HG03097 (cell line): Measurements from ENCODE around the gene SLC51A.
"Not testable (repeated sequence)": the region's sequence is repeated elsewhere in the genome, so short reads cannot be mapped to it uniquely, and the experiment has no call there.

ENCODE experiments used
- ATAC-seq: cut with Tn5 transposase; IDR thresholded peaks from one replicate; pipeline ENCODE4 v1.9.1; 2021; ENCODE audit not compliant: unreplicated experiment, low FRiP score

Gene SLC51A

DNA sequence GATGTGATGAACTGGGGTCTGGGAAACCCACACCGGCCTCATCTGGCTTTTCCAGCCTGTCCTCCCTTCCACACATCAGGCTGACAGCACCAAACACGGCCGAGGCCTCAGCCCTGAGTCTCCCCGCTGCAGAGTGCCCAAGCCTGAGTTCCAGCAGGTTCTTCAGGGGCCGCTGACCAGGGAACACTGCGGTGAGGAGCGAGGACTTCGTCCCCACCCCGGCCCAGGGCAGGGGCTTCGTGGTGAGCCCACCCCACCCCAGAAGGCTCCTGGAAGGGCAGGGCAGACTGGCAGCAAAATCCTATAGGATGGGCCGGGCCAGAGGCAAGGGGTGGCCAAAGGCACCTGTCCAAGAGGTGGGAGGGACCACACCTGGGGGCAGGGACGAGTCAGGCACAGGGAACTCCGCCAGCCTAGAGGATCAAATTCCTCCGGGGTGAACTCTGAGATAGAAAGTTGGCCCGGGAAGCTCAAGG is at the start of gene SLC51A:
TSS of gene SLC51A (plus strand) at position 446 of the 476 bp plus-strand sequence. CDS start 179 bp downstream, outside the sequence.
- ATAC-seq: no peak

DNA sequence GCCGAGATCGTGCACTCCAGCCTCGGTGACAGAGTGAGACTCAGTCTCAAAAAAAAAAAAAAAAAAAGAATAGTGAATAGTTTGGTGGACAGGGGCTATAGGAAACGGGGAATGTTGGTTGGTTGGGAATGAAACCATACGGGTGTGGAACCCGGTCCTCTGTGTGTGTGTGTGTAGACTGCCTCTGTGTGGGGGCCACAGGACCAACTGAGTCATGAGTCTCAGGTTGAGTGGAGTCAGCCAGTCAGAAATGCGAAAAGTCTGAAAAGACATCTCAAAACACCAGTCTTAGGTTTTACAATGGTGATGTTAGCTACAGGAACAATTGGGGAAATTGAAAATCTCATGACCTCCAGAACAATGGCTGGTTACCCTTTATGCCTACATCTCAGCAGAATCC is 49.6 kb upstream of the SLC51A start:
- ATAC-seq: no peak

DNA sequence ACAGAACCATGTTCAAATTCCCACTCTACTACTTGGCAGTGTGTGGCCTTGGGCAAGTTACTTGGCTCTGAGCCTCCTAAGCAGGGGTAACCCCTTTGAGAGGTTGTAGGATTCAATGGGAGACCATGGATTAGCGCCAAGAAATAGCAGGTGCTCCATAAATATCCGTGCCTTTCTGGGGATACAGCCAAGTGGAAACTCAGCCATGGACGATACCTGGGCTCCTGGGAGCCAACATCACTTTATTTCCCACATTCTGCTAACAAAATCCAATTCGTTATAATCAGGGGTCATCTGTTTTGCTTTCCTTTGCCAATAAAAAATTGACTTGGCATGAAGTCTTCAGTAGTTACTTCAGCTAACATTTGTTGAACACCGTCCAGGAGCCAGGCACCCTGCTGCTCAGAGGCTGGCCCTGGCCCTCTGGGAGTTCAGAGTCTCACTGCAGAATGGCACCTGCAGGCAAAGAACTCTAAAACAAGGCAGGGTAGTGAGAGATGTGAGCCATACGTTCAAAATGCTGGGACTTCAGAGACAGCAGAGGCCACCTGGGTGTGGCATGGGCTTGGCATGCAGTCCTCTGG is 47.4 kb upstream of the SLC51A start:
- ATAC-seq: no peak

- ATAC-seq: no peak
These were observed 46.5 kb upstream of the SLC51A start for GRCh38 chr3:196169836-196170240.

DNA sequence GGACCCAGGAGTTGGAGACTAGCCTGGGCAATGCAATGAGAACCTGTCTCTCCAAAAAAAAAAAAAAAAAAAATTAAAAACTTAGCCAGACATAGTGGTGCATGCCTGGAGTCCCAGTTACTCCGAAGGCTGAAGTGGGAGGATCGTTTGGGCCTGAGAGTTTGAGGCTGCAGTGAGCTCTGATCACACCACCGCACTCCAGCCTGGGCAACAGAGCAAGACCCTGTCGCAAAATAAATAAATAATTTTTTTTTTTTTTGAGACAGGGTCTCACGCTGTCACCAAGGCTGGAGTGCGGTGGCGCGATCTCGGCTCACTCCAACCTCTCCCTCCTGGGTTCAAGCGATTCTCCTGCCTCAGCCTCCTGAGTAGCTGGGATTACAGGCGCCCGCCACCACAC is 46.0 kb upstream of the SLC51A start:
- ATAC-seq: not testable (repeated sequence)

GRCh38 chr3:196174652-196175051 is 41.7 kb upstream of the SLC51A start:
- ATAC-seq: no peak

DNA sequence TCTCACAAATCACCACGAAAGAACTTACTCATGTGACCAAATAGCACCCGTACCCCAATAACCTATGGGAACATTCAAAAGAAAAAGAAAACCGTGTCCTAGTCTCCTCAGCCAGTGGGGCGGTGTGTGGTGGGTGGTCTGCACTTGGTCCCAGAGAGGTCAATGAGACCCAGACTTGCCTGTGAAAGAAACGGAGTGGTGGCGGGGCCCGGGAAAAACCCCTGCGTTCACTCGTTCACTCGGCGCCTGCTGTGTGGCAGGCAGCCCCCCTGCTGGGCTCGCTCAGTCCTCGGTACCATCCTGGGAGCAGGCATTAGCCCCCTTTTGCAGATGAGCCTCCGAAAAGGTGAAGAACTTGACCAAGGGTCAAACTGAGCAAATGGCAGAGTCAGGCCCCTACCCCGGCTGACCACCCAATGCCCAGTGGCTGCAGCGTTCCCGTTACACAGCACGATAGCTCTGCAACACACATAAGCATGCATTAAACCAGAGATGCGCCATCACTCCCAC is 41.2 kb upstream of the SLC51A start:
- ATAC-seq: no peak

- ATAC-seq: no peak
These were observed 40.6 kb upstream of the SLC51A start for GRCh38 chr3:196175722-196176121.

- ATAC-seq: no peak
These were observed 38.8 kb upstream of the SLC51A start for GRCh38 chr3:196177567-196177966.

DNA sequence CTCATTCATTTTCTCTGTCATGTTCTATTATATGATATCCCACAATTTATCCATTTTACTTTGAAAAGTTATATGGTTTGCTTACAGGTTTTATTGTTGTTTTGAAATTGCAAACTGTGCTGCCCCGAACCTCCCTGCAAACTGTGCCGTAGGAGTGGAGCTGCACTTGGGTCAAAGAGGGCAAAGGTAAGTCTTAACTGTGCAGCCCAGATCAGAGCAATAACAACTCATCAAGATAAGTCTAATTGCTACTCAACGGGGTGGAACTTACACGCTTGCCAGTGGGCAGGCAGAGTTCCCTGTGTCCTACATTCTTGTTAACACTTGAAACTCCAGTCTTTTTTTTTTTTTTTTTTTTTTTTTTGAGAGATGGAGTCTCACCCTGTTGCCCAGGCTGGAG is 38.4 kb upstream of the SLC51A start:
- ATAC-seq: no peak

DNA sequence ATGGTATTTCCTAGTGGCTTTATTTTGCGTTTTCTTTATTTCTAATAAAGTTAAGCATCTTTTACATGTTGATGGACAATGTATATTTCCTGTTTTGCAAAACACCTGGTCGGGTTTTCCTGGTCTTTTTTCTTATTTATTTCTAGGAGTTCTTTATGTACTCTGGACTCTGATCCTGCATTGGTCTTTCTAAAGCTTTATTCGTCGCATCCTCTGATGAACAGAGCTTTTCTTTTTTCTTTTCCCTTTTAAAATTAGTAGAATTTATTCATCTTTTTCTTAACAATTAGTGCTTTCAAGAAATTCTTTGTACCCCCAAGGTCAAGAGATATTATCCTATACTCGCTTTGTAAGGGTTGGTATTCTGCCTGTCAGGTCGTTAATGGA is 37.3 kb upstream of the SLC51A start:
- no peak for ATAC-seq

DNA sequence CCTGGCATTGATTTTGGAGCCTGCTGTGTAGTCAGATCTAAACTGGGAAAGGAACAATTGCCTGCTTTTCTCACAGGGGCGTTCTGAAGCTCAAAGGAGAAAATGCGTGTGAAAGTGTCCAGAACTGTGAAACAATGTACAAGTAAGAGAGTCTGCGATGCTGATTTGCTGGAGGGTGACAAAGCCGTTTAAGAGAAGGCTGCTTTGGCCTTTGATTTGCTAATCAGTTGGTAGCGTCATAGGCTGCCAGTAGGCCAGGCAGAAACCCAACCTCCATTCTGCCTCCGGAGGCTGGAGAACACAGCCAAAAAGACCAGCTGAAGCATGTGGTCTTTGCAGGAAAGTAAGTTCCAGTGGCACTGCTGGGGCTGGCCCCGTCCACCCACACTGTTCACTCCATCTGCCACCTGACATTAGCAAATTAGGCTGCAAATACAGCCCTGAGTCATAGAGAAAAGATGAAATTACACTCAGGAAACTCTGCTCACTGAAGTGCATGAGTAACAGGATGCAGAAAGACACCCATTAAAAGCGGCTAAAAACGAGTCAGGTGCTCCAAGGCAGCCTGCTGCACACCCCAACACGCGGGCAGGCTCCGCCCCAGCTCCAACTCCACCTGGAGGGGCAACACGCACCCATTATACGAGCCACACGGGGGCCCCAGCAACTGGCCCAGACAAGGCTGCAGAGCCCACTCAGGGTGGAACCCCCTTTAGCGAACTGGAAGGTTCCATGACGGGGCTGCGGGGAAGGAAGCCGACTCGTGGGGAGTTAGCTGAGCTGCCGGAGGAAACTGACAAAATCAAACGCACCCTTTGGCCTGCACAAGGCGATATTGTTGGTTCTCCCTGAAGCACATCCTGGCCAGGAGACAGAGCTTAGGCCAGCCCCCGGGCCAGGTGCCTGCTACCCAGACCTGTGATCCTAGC is 36.7 kb upstream of the SLC51A start:
- ATAC-seq: peak; percentile 62

GRCh38 chr3:196180346-196180745 is 36.0 kb upstream of the SLC51A start:
- ATAC-seq: no peak

- no peak for ATAC-seq
These were observed 35.2 kb upstream of the SLC51A start for GRCh38 chr3:196181127-196181546.

DNA sequence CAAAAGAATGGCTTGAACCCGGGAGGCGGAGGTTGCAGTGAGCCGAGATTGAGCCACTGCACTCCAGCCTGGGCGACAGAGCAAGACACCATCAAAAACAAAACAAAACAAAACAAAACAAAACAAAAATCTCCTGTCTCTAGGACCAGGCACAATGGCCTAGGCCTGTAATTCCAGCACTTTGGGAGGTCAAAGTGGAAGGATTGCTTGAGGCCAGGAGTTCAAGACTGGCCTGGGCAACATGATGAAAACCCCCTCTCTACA is 32.2 kb upstream of the SLC51A start:
- not testable (repeated sequence) for ATAC-seq

- no peak for ATAC-seq
These were observed 31.5 kb upstream of the SLC51A start for GRCh38 chr3:196184881-196185280.

DNA sequence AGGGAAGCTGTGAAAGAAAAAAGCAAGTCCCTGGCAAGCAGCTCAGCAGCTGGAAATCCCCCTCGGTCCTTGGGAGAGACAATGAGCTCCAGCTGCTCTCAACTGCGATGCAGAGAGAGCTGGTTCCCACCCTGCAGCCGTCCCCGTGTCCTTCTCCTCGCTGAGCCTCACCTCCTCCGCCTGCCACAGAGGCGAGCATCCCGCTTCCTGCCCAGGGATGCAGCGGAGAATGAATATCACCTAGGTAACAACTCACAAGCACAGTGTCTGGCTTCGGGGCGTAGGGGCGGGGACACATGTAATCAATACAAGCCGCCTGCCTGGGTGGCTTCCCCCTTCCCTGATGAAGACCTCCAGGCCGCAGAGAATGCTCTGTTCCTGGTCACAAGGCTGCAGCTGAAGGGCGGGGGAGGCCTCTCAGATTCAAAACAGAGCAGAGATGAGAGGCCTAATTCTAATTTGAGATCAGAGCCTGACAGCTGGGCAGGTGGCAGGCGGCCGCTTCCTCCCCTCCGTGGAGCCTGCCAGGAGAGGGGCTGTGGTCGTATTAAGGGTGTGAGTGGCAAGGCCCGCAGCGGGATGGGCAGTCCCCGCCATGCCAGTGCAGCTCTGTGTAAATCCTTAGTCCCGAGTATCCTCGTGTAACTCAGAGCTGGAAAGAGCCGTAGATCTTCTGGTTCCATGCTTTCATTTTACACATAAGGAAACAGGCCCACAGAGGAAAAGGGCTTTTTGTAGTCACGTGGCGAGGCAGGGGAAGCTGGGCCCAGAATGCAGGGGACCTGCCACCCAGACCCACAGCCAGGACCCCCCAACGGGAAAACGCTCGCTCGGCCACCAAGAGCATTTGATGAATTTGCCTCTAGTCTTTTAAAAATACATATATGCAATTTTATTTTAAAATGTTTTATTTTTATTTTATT is 29.4 kb upstream of the SLC51A start:
- ATAC-seq: peak; percentile 34

DNA sequence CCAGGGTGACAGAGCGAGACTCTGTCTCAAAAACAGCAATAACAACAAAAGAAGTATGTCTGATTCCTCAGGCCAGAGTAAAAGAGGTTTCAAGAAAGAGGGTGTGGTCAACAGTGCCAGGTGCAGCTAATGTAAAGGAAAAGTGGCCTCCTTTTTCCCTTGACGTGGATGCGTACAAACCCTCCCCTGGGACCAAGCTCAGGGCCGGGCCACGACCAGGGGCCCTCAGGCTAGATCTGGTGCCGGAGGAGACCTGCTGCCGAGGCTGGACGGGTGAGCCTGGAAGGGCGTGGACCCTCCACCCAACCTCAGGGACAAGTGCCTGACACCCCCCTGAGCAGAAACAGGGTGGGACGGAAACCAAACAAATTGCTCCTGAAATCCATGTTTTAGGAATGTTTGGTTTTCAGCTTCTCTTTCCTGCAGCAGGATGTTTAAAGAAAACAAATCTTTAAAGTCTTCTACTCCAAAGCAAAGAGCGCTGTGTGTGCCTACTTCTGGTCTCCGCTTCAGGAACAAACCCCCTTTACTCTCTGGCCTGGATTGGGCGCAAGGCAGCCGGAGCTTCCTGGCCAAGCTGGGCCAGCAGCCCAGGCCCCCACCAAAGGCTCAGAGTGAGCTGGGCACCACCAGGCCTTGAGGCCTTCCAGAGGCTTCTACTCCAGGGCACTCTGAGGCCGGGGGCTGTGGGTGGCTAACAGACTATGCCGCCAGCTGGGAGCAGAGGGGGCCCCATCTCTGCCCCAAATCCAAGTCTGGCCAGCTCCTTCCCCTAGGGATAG is 26.6 kb upstream of the SLC51A start:
- ATAC-seq: no peak

DNA sequence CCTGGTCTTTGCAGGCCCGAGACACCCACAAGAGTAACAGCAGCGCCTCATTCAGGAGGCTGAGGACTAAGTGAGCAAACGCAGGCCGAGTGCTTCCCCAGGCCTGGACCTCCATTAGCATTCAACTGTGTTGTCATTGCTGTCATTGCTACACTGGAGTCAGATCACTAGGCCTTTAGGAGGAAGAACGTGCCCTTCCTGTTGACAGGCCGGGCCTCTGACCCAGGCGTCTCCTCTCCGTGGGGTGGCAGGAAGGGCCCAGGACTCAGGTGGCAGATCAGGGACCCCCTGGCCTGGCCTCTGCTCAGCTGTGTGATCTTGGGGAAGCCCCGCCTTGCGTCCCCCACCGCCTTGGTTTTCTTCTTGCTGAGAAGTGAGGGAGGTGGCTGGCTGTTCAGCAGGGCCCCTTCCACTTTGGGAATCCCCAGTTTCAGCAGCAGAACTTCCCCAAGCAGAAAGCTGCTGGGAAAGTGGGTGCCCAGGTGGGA is 24.3 kb upstream of the SLC51A start:
- ATAC-seq: no peak

DNA sequence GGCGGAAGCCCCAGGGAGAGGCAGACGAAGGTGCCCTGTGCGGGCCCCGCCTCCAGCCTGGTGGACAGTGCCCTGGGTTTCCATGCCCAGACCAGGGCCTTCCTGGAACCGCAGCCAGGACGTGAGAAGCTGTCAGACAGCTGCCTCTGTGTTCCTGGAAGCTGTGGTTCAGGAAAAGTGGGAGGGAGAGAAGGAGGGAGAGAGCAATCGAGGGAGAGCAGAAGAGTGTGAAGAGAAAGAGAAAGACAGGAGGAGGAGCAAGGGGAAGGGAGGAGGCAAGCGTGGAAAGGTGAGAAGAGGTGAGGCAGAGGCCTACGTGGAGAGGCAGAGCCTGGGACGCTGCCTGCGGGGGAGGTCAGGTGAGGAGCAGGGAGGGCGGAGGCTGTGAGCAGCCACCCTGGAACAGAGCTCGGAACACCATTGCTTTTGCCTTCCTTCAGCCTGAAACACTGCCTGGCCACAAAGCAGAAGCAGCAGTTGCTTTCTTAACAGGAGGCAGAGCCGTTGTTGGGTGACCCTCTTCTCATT is 23.7 kb upstream of the SLC51A start:
- ATAC-seq: no peak
